ENCODE results near the gene TNFAIP1.

DNA sequence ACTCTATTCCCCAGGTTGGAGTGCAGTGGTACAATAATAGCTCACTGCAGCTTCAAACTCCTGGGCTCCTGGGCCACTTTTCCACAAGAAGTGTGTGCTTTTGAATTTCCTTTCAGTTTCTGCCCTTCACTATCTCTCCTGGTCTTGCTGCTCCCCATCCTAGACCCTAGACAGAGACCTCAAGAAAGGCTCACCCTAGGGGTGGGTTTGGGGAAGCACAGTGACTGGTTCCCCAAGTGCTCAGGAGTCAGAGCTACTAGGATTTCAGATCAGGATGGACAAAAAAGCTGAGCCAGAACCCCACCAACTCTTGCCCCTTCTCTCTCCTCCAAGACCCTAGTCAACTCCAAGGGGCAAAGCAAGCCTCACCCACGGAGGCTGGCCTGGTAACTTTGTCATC lies 31.0 kb downstream of the TNFAIP1 start:
- TF ChIP-seq, protein P1, sequence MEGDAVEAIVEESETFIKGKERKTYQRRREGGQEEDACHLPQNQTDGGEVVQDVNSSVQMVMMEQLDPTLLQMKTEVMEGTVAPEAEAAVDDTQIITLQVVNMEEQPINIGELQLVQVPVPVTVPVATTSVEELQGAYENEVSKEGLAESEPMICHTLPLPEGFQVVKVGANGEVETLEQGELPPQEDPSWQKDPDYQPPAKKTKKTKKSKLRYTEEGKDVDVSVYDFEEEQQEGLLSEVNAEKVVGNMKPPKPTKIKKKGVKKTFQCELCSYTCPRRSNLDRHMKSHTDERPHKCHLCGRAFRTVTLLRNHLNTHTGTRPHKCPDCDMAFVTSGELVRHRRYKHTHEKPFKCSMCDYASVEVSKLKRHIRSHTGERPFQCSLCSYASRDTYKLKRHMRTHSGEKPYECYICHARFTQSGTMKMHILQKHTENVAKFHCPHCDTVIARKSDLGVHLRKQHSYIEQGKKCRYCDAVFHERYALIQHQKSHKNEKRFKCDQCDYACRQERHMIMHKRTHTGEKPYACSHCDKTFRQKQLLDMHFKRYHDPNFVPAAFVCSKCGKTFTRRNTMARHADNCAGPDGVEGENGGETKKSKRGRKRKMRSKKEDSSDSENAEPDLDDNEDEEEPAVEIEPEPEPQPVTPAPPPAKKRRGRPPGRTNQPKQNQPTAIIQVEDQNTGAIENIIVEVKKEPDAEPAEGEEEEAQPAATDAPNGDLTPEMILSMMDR (conservative IDR thresholded peaks at IDR 0.05 in 1 of 2, IDR thresholded peaks at IDR 0.05 in 1 of 2; ENCODE audit: extremely low read depth in 1 of 2, insufficient read depth in 1 of 2, low read depth in 1 of 2, low read length in 2 of 2) = peak in 1 of 2 donors; percentile 14
- no peak for TF ChIP-seq EZH2 (IDR thresholded peaks at IDR 0.05; ENCODE audit: borderline replicate concordance, low read length)

Measured in mammary epithelial cell (primary cell).